Measurements from ENCODE around the gene RITA1.
A peak's percentile ranks its signal among the peaks of the same experiment; 100 is the strongest.
"Not testable (repeated sequence)": the region's sequence is repeated elsewhere in the genome, so short reads cannot be mapped to it uniquely, and the experiment has no call there.

Gene RITA1
- 6.0 to 19.4 reads per million in 2 donors for total RNA-seq

GRCh38 chr12:113185180-113186032 lies at the start of gene RITA1, which contains the start of gene DDX54:
Gene RITA1 (plus strand): TSS chr12:113185721. CDS start chr12:113186747, 1,026 bp downstream.
Gene DDX54 (minus strand): TSS chr12:113185478. CDS start chr12:113185451, 27 bp downstream.
- DNase-seq: peak; percentile 83

GRCh38 chr12:113136128-113136989 lies 49.2 kb upstream of the RITA1 start:
- DNase-seq: peak; percentile 41

- DNase-seq: no peak
Observed at GRCh38 chr12:113136990-113137511, 48.5 kb upstream of the RITA1 start.

- DNase-seq: no peak
Observed at GRCh38 chr12:113137861-113138783, 47.4 kb upstream of the RITA1 start.

GRCh38 chr12:113138826-113139225 lies 46.7 kb upstream of the RITA1 start:
- DNase-seq: no peak

- DNase-seq: no peak
Observed at GRCh38 chr12:113140706-113141105, 44.8 kb upstream of the RITA1 start.

GRCh38 chr12:113141716-113142115 lies 43.8 kb upstream of the RITA1 start:
- DNase-seq: not testable (repeated sequence)

GRCh38 chr12:113142173-113142885 lies 43.2 kb upstream of the RITA1 start:
- no peak for DNase-seq

- no peak for DNase-seq
Observed at GRCh38 chr12:113142886-113143332, 42.6 kb upstream of the RITA1 start.

- DNase-seq: no peak
Observed at GRCh38 chr12:113143959-113144358, 41.6 kb upstream of the RITA1 start.

GRCh38 chr12:113144806-113145205 lies 40.7 kb upstream of the RITA1 start:
- no peak for DNase-seq

GRCh38 chr12:113145720-113146551 lies 39.6 kb upstream of the RITA1 start:
- DNase-seq: no peak

- no peak for DNase-seq
Observed at GRCh38 chr12:113146999-113147398, 38.5 kb upstream of the RITA1 start.

GRCh38 chr12:113149361-113150150 lies 36.0 kb upstream of the RITA1 start, which contains the start of gene CFAP73:
Gene CFAP73 (plus strand): TSS chr12:113149724. CDS start chr12:113149858, 134 bp downstream.
- DNase-seq: no peak

- no peak for DNase-seq
Observed at GRCh38 chr12:113151655-113152054, 33.9 kb upstream of the RITA1 start.

GRCh38 chr12:113152196-113152834 lies 33.2 kb upstream of the RITA1 start:
- no peak for DNase-seq

GRCh38 chr12:113152835-113153814 lies 32.4 kb upstream of the RITA1 start:
- DNase-seq: peak; percentile 49
